Measurements from ENCODE around the gene TUBB1.

The TUBB1 gene

GRCh38 chr20:59001068-59001448, 18.2 kb upstream of the TUBB1 start:
- H3K27me3 ChIP-seq (ENCODE audit: control insufficient read depth, insufficient read depth, low read length): no peaks in the 10 kb centered on the region
- H3K9me3 ChIP-seq (ENCODE audit: control insufficient read depth, insufficient read depth, low read length): no peaks in the 10 kb centered on the region
- peaks cover 20% of the 10 kb centered on the region for H3K36me3 ChIP-seq (ENCODE audit: control insufficient read depth, insufficient read depth, low read length)
- H3K4me3 ChIP-seq (ENCODE audit: low read depth, low read length): no peak overlapping the region
- H3K27ac ChIP-seq (ENCODE audit: low read depth, low read length): no peak overlapping the region
- H3K4me1 ChIP-seq (ENCODE audit: control insufficient read depth, insufficient read depth, low read length): no peaks in the 10 kb centered on the region
- H3K9ac ChIP-seq (ENCODE audit: low read depth, low read length): no peak overlapping the region

DNA sequence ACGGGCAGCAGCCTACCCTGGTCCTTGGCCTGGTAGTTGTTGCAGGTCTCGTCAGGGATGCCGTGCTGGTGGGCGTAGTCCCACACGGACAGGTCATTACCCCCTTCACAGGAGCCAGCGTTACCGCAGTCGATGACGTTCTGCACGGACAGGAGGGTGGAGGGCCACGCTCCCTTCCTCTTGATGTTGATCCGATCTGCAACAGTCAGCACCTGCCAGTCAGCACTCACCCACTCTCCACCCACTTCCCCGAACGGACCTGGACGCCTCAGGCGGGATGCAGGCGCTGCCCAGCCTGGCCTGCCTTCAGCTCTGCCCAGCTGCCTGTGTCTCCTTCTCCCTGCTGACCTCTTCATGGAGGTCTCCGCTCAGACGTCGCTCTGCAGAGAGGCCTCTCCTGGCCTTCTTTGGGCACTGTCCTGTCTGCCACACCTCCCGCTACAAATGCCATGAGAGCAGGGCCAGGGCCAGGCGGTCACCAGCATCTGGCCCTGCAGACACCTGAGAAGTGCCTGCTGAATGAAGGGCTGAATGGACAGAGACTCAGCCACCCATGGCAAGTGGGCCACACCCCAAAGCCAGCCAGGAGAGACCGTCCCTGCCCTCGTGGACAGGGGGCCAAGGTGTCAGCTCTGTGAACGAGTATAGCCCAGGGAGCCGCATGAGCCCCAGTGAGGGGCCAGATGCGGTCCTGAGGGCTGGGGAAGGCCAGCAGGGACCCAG, 17.6 kb upstream of the TUBB1 start:
- Histone ChIP-seq H3K9me3 (ENCODE audit: control insufficient read depth, insufficient read depth, low read length) (no peaks in the 10 kb centered on the region), H3K27me3 (ENCODE audit: control insufficient read depth, insufficient read depth, low read length) (no peaks in the 10 kb centered on the region), H3K36me3 (ENCODE audit: control insufficient read depth, insufficient read depth, low read length) (peaks cover 14% of the 10 kb centered on the region; the same call in 1 of the 2 replicates), H3K27ac (ENCODE audit: low read depth, low read length) (no peak overlapping the region), H3K9ac (ENCODE audit: low read depth, low read length) (no peak overlapping the region), H3K4me3 (ENCODE audit: low read depth, low read length) (no peak overlapping the region), H3K4me1 (ENCODE audit: control insufficient read depth, insufficient read depth, low read length) (peaks cover 5% of the 10 kb centered on the region; the same call in 1 of the 2 replicates)

DNA sequence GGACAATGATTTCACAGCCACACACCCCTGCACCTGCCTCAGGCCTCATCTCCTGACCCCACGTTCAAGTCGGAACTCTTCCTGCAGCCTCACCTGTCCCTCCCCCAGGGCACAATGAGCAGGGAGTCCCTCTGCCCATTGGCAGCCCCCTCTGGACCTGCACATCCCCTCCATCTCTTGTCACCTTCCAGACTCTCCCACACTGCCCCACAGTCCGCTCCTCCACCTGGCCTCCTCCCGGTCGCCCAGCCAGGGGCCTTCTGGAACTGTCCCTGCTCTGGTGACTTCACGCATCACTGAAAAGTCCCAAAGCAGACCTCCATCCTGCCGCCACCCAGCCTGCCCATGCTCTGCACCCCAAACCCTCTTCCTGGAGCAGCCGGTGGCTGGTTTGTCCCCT, 16.8 kb upstream of the TUBB1 start:
- H3K4me3 ChIP-seq (ENCODE audit: low read depth, low read length): no peak overlapping the region
- peaks cover under 1% of the 10 kb centered on the region; the same call in 1 of the 2 replicates for H3K27me3 ChIP-seq (ENCODE audit: control insufficient read depth, insufficient read depth, low read length)
- H3K9ac ChIP-seq (ENCODE audit: low read depth, low read length): no peak overlapping the region
- H3K27ac ChIP-seq (ENCODE audit: low read depth, low read length): no peak overlapping the region
- peaks cover 7% of the 10 kb centered on the region; the same call in 1 of the 2 replicates for H3K4me1 ChIP-seq (ENCODE audit: control insufficient read depth, insufficient read depth, low read length)
- 0 out of 2 replicates have a peak, but pooled peaks cover 8% of the 10 kb centered on the region for H3K36me3 ChIP-seq (ENCODE audit: control insufficient read depth, insufficient read depth, low read length)
- no peaks in the 10 kb centered on the region for H3K9me3 ChIP-seq (ENCODE audit: control insufficient read depth, insufficient read depth, low read length)

- peaks cover 6% of the 10 kb centered on the region; the same call in 1 of the 2 replicates for H3K27me3 ChIP-seq (ENCODE audit: control insufficient read depth, insufficient read depth, low read length)
- H3K9ac ChIP-seq (ENCODE audit: low read depth, low read length): no peak overlapping the region
- H3K4me3 ChIP-seq (ENCODE audit: low read depth, low read length): no peak overlapping the region
- H3K36me3 ChIP-seq (ENCODE audit: control insufficient read depth, insufficient read depth, low read length): 0 out of 2 replicates have a peak, but pooled peaks cover 4% of the 10 kb centered on the region
- H3K4me1 ChIP-seq (ENCODE audit: control insufficient read depth, insufficient read depth, low read length): peaks cover 11% of the 10 kb centered on the region
- no peaks in the 10 kb centered on the region for H3K9me3 ChIP-seq (ENCODE audit: control insufficient read depth, insufficient read depth, low read length)
- H3K27ac ChIP-seq (ENCODE audit: low read depth, low read length): no peak overlapping the region
Observed at GRCh38 chr20:59002874-59003399, 16.3 kb upstream of the TUBB1 start.

GRCh38 chr20:59003836-59004492, 15.3 kb upstream of the TUBB1 start:
- H3K27me3 ChIP-seq (ENCODE audit: control insufficient read depth, insufficient read depth, low read length): peaks cover 16% of the 10 kb centered on the region
- no peak overlapping the region for H3K4me3 ChIP-seq (ENCODE audit: low read depth, low read length)
- H3K4me1 ChIP-seq (ENCODE audit: control insufficient read depth, insufficient read depth, low read length): peaks cover 11% of the 10 kb centered on the region

DNA sequence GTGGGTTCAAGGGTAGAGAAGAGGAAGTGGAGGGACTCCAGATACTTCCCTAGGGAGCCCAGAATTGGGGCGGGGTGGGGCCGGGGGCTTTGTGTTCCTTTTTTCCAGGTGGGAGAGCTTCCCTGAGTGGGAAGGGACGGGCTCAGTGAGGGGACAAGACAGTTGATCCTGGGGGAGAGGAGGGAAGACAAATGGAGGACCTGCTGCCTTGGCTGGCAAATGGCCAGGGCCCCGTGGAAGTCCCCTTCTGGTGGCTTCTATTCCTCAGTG, 14.8 kb upstream of the TUBB1 start:
- peaks cover 20% of the 10 kb centered on the region for H3K27me3 ChIP-seq (ENCODE audit: control insufficient read depth, insufficient read depth, low read length)
- H3K9me3 ChIP-seq (ENCODE audit: control insufficient read depth, insufficient read depth, low read length): no peaks in the 10 kb centered on the region
- no peak overlapping the region for H3K4me3 ChIP-seq (ENCODE audit: low read depth, low read length)
- H3K27ac ChIP-seq (ENCODE audit: low read depth, low read length): no peak overlapping the region
- H3K36me3 ChIP-seq (ENCODE audit: control insufficient read depth, insufficient read depth, low read length): 0 out of 2 replicates have a peak, but pooled peaks cover 4% of the 10 kb centered on the region
- H3K4me1 ChIP-seq (ENCODE audit: control insufficient read depth, insufficient read depth, low read length): peaks cover 11% of the 10 kb centered on the region
- H3K9ac ChIP-seq (ENCODE audit: low read depth, low read length): no peak overlapping the region

More at GRCh38 chr20:59003836-59004492, 15.3 kb upstream of the TUBB1 start:
- H3K9me3 ChIP-seq (ENCODE audit: control insufficient read depth, insufficient read depth, low read length): no peaks in the 10 kb centered on the region
- H3K36me3 ChIP-seq (ENCODE audit: control insufficient read depth, insufficient read depth, low read length): 0 out of 2 replicates have a peak, but pooled peaks cover 4% of the 10 kb centered on the region
- no peak overlapping the region for H3K27ac ChIP-seq (ENCODE audit: low read depth, low read length)
- no peak overlapping the region for H3K9ac ChIP-seq (ENCODE audit: low read depth, low read length)

GRCh38 chr20:59004763-59005522, 14.3 kb upstream of the TUBB1 start:
- Histone ChIP-seq H3K4me3 (ENCODE audit: low read depth, low read length) (no peak overlapping the region), H3K36me3 (ENCODE audit: control insufficient read depth, insufficient read depth, low read length) (0 out of 2 replicates have a peak, but pooled peaks cover 4% of the 10 kb centered on the region), H3K9me3 (ENCODE audit: control insufficient read depth, insufficient read depth, low read length) (no peaks in the 10 kb centered on the region), H3K9ac (ENCODE audit: low read depth, low read length) (no peak overlapping the region), H3K27ac (ENCODE audit: low read depth, low read length) (no peak overlapping the region), H3K4me1 (ENCODE audit: control insufficient read depth, insufficient read depth, low read length) (peaks cover 11% of the 10 kb centered on the region), H3K27me3 (ENCODE audit: control insufficient read depth, insufficient read depth, low read length) (peaks cover 20% of the 10 kb centered on the region)

DNA sequence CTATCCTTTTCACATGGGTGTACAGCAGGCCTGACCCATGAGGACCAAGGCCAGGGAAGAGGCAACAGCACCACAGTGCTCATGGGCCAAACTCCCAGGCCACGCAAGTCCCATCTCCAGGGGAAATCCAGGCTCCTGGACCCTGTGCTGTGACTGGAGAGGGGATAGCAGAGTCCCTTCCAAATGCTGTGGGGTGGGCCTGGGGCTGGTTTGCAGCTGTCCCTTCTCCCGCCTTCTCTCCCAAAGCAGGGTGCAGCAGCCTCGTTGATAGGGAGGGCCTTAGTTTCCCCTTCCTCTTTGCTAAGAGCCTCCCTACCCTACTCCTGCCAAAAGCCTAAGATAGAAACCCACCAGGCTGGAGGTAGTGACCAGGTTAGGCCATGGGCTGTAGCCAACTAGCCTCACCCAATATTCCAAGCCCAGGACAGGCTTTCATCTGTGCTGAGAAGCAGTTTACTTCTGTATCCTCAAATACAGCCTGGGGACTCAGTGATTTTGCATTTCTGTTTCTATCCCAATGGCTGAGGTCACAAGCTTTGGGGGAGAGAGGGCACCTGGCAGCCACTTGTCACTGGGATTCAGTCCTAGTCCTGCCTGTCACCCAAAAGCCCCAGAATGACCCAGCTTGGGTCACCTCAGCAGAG, 13.6 kb upstream of the TUBB1 start:
- Histone ChIP-seq H3K36me3 (ENCODE audit: control insufficient read depth, insufficient read depth, low read length) (0 out of 2 replicates have a peak, but pooled peaks cover 4% of the 10 kb centered on the region), H3K27ac (ENCODE audit: low read depth, low read length) (no peak overlapping the region), H3K9me3 (ENCODE audit: control insufficient read depth, insufficient read depth, low read length) (no peaks in the 10 kb centered on the region), H3K27me3 (ENCODE audit: control insufficient read depth, insufficient read depth, low read length) (peaks cover 20% of the 10 kb centered on the region), H3K4me1 (ENCODE audit: control insufficient read depth, insufficient read depth, low read length) (peaks cover 11% of the 10 kb centered on the region), H3K4me3 (ENCODE audit: low read depth, low read length) (no peak overlapping the region), H3K9ac (ENCODE audit: low read depth, low read length) (no peak overlapping the region)

DNA sequence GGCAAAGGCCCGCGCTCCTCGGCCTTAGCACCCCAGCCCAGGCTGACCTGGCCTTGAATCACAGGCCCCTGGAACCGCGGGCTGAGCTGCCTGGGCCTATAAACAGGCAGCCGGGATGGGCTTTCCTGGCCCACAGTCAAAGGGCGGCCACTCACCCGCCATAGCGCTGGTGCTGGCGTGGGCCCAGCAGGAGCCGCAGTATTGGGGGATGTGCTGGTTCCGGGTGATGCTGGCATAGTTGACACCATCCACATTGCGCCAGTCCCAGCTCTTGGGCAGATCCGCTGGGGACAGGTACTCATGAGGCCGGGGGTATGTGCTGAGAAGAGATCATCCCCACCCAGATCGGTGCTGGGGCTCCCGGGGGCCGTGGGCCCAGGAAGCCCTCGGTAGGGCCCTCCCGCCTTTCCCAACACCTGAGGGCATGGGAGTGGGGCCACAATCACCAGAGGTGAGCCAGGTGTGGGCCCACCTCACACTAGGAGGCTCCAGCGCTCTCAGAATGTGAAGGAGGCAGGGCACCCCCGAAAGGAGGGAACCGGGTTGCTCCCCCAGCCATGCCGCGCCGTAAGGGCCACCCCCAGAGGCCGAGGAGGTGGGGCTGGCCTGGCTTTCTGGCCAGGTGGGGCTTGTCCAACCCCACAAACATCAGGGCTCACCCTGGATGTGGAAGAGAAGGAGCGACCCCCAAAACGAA, 12.9 kb upstream of the TUBB1 start:
- Histone ChIP-seq H3K9ac (ENCODE audit: low read depth, low read length) (peak overlapping the region; percentile 42), H3K36me3 (ENCODE audit: control insufficient read depth, insufficient read depth, low read length) (0 out of 2 replicates have a peak, but pooled peaks cover 3% of the 10 kb centered on the region), H3K9me3 (ENCODE audit: control insufficient read depth, insufficient read depth, low read length) (no peaks in the 10 kb centered on the region), H3K27me3 (ENCODE audit: control insufficient read depth, insufficient read depth, low read length) (peaks cover 20% of the 10 kb centered on the region), H3K4me3 (ENCODE audit: low read depth, low read length) (peak overlapping the region; percentile 70), H3K4me1 (ENCODE audit: control insufficient read depth, insufficient read depth, low read length) (peaks cover 16% of the 10 kb centered on the region), H3K27ac (ENCODE audit: low read depth, low read length) (no peak overlapping the region)

All from HUES48 (cell line).